SIG-M5 treated with dmso at 0.1 percent for 504 hours (cell line): ENCODE measurements around the gene CCDC136.

Experiments
- DNase-seq: peaks from one replicate; lab custom pipeline; 2025; ENCODE audit not compliant: unreplicated experiment; lab: John Stamatoyannopoulos, UW

Gene CCDC136

GRCh38 chr7:128775744-128776474 lies 15.9 kb upstream of the CCDC136 start, which contains the start of gene OPN1SW:
OPN1SW (minus strand) TSS chr7:128775794; CDS start chr7:128775781, 13 bp downstream.
- DNase-seq: no peak

DNA sequence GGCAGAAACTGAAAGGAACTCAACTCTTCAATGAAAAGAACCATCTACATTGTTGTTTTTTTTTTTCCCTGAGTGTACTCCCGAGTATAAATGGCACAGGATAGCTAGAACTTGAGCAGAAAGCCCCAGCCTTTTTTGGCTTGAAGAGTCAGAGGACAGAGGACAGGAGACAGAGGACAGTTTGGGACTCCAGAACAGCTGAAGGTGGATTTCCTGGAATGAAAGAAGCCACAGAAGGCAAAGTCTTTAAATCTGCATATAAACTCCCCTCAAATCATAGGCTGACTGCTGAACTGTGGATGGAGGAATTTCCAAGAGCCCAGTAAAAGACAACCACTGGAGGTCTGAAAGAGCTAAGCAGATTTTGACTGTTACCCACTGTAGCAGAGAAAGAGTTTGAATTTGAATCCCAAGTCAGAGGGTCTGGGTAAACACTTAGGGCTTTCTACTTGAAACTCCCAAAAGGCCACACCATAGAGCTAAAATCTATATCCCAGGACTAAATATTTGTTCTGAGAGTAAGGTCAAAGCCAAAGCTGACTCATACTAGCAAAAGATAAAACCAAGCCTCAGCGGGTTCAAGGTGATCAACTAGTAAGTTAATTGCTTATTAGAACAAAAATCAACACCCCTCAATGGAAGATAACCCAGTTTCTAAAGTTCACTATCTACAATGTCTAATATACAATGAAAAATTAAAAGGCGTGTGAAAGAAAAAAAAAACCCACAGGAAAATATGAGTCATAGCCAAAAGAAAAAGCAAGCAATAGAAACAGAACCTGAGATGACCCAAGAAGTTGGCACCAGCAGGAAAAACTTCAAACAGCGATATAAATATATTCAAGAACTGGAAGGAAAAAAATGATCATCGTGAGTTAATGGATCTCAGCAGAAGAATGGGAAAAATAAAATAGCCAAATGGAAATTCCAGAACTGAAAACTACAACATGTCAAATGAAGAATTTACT lies 14.3 kb upstream of the CCDC136 start:
- no peak for DNase-seq

DNA sequence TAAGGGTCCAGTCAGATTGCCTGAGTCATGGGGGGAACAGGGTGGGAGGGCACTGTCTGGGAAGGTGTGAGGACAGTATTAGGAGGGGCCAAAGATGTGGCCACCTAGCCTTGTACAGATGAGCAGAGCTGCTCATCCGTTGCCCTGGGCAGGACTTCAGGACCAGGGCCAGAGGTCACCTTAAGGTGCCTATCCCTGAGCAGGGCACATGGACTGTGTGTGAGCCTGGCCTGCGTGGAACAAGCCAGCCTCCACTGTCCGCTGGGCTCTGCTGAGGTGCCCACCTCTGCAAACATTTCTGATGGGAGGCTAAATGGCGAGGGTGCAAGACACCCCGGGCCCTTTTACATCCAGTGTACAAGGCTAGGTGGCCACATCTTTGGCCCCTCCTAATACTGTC lies 12.8 kb upstream of the CCDC136 start:
- DNase-seq: no peak

GRCh38 chr7:128781126-128781525 lies 10.6 kb upstream of the CCDC136 start:
- no peak for DNase-seq

DNA sequence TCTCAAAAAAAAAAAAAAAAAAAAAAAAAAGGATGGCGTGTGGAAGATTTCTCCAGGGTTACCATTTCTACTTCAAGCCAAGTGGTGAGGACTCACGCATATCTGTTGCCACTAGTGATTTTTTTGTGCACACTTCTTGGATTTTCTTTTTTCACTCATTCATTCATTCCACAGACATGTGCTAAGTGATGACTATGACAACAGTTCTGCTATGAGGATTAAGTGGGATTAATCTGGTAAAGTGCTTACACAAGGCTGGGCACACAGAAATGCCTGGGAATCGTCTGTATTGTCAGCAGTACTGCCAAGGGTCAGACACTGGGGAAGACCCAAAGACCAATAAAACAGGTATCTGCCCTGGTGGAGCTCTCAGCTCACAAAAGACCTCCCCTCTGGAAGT lies 9.9 kb upstream of the CCDC136 start:
- DNase-seq: no peak

DNA sequence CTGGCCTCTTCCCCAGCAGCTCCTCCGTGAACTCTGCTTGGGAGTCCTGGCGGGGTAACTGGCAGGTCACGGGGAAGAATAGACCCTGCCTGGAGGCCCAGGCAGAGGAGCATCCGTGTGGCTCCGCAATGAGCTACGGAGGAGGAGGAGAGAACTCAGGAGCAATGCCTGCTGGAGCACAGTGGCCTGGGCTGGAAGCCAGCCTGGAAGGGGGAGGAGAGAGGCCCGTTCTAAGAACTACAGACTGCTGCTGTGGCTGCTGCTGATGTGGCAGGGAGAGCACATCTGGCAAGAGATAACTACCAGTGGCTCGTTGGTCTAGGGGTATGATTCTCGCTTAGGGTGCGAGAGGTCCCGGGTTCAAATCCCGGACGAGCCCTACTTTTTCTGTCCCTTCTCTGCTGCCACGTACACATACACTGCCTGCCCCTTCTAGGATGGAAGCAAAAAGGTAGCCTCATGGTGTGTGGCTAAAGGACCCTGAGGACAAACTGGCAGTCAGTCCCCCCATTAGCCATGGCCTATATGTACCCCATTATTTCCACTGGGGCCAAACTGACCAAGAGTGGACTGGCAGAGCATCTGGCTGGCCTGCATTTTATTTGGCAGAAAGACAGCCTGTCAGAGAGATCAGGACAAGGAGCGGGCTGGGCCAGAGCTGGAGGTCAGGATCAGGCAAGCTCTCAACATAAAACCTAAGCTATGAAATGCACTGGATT lies 8.5 kb upstream of the CCDC136 start:
- no peak for DNase-seq

DNA sequence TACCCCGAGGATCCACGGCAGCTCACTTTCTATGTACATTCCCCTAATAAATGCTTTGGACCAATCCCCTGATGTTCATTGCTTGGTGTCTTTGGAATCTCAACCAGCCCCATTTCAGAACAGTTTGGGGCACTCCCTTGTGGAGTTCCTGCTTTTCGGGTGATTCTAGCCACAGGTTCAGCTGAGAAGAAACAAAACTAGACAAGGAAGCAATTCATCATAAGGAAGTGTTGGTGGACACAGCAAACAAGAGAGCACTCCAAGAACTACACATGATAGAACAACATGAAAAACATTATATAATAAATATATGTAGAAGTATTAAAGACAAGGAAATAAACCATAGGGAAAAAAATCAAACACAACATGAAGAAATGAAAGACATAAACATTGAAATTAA lies 6.0 kb upstream of the CCDC136 start:
- DNase-seq: no peak

DNA sequence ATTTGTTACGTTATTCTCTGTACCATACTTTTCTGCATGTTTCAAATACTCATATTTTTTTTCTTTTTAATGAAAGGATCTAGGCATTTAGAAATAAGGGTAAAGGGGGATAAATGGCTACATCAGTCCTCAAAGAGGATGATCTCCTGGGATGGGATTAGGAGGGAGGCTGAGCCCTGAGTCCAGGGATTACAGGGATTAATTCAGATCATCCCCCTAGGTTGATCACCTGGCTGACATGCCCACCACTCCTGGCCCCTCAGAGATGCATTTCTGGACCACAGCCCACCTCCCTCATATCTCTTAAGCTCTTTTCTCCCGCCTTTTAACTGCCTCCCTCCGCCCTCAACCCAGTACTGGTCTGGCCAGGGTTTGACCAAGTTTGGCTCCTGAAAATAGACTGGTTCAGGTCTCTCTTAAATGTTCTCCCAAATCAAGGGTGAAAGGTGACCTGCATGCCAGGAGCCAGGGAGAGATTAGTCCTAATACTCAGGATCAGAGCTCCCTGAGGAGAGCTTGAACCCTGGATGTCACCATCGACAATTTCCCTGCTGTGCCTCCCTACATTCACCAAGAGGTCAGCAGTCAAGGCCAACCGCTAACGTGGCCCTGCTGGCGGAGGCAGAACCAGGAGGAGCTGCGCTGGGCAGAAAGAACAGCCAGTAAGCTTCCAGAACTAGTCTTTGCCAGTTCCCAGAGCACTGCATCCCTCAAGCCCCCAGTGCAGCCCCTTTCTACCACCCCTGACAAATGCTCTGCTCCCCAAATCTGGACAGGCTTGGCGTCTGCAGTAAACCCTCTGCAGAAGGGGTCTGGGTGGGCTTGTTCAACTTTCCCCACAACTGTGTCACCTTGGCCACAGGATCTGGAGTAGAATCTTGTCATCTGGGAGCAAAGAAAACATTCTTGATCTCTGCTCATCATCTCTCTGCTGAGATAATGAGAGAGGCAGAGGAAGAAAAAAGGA lies 3.0 kb upstream of the CCDC136 start:
- no peak for DNase-seq

GRCh38 chr7:128790315-128791041 lies 1.3 kb upstream of the CCDC136 start:
- DNase-seq: no peak

DNA sequence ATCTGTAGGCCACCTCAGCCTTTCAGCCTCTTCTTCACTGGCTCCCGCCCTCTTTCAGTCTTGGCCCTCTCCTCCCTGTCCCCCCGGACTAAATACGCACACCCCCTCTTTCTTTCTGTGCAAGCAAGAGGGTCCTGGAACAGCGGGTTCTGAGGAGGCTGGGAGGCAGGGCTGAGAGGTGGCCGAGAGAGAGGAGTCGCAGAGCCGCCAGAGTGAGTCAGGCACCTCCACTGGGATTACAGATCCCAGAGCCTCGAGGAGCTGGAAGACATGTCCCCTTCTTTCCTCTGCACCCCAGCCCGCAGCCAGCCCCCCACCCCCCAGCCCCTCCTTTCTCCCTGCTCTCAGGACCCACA lies 182 bp downstream of the CCDC136 start:
- no peak for DNase-seq

DNA sequence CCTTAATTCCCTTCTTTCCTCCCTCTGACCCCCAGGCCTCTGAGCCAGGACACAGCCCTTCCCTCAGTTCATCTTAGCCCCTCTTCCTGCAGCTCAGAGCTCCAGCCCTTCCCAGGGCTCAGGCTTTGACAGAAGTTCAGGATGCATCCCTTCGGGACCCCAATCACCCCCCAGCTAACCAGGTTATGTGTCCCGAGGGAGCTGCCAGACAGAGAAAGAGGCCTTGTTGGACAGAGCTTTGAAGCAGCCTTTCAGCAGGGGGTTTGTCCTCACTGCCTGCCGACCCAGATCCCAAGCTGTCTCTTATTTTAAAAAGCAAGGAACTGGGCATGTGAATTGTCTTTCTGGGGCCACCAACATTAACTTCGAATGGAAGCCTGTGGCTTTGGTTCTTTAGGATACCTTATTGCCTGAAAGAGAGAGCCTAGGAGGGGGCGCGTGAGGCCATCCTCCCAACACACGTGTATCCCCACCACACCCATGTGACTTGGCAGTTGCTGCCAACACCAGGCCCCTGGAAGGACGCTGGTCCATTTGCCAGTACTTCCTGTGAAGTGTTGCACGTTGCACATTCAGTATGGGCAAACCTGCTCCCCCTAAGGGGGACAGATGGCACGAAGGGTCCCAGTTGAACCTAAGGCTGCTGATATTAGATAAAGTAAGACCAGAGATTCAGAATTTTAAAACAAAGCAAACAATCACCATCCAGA lies 858 bp downstream of the CCDC136 start:
- DNase-seq: no peak

- no peak for DNase-seq
Measured at GRCh38 chr7:128793181-128793547, 1.4 kb downstream of the CCDC136 start.

- DNase-seq: no peak
Measured at GRCh38 chr7:128794020-128794419, 2.3 kb downstream of the CCDC136 start.

- no peak for DNase-seq
Measured at GRCh38 chr7:128794436-128794835, 2.7 kb downstream of the CCDC136 start.

DNA sequence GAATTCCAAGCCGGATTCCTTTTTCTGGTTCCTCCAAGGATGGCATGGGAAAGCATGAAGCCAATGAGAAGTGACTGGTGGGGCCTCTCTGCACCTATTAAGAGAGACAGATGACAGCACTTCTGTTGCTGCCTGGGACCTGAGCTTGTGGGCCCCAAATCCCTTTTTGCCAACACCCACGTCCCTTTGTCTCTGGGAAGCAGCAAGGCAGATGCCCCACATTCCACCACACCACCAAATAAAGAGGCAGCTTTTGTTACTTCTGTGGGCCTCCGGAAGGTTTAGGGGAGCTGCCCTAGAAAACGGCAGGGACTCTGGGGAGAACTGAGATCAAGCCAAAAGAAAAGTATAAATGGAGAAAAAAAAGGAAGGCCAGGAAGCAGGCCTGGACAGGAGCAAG lies 3.4 kb downstream of the CCDC136 start:
- DNase-seq: no peak

- DNase-seq: no peak
Measured at GRCh38 chr7:128796327-128796726, 4.6 kb downstream of the CCDC136 start.

DNA sequence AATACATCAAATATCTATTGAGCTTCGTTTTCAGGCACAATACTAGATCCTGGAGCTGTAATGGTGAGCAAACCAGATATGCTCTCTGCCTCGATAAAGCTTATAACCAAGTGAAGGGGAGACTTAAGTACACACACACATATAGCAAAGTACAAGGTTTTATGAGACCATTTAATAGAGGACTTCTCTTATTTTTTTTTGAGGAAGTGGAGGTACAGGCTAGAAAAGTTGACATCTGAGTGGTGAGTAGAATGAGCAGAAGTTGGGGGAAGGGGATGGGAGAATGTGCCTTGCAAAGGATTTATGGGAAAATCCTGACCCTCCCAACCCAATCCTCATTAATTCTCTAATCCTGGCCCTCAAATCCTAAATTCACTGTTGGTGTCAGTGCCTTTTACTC lies 7.7 kb downstream of the CCDC136 start:
- DNase-seq: peak; percentile 26

DNA sequence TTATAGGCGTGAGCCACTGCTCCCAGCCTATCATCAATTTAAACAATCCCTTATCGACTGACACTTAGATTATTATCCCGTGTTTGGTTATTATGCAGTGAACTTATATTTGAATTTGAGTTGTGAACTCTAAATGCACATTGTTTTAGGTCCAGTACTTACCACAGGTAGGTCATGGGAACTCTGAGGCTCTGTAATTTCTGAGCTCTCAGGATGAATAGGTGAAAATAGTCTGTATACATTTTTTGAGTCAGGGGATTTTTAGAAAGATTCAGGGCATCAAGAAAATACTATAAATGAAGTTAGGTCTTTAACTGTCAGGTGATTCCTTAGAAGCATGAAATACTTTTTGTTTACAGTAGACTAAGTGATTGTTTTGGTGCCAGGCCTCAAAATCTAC lies 8.8 kb downstream of the CCDC136 start:
- no peak for DNase-seq

DNA sequence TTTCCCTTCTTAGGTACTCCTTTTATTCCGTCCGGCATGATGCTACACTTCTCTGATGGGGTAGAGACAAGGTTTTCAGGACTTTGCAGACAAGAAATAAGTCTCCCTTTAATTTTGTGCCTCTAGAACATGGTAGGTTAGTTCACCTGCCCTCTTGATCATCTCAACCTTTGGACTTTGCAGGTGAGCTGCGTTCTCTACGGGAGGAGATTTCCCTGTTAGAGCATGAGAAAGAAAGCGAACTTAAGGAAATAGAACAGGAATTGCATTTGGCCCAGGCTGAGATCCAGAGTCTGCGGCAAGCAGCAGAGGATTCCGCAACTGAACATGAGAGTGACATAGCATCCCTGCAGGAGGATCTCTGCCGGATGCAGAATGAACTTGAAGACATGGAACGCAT lies 9.2 kb downstream of the CCDC136 start:
- no peak for DNase-seq
